ENCODE data around the gene AURKB. TPM values are rescaled to one million over a fixed set of nuclear protein-coding genes. Genes with fewer than 3 reads are reported as not detected.

AURKB gene
- total RNA-seq, 1 experiment from 2014 or later, result 141 TPM

- no peak for TF ChIP-seq REST (IDR thresholded peaks at IDR 0.05; ENCODE audit: low read depth)
- no peak for TF ChIP-seq SRF (IDR thresholded peaks at IDR 0.05; ENCODE audit: low read depth)
- no peak for TF ChIP-seq CEBPB (IDR thresholded peaks at IDR 0.05; ENCODE audit: low read depth)
- no peak for TF ChIP-seq YY1 (IDR thresholded peaks at IDR 0.05; ENCODE audit: extremely low read depth, insufficient replicate concordance, low read depth, low read length)
- no peak for TF ChIP-seq CBX3 (IDR thresholded peaks at IDR 0.05; ENCODE audit: low read depth)
- no peak for TF ChIP-seq TCF7L2 (IDR thresholded peaks at IDR 0.05; ENCODE audit: borderline replicate concordance, extremely low read depth, insufficient read depth, insufficient read length)
- TF ChIP-seq ZBTB33 (IDR thresholded peaks at IDR 0.05; ENCODE audit: extremely low read depth, insufficient replicate concordance, low read length), result no peak
- TF ChIP-seq ATF3 (IDR thresholded peaks at IDR 0.05), result no peak
- no peak for TF ChIP-seq MAX (IDR thresholded peaks at IDR 0.05)
- no peak for TF ChIP-seq POLR2AphosphoS5 (IDR thresholded peaks at IDR 0.05; ENCODE audit: low read depth, low read length)
Measured at GRCh38 chr17:8176998-8177731, 33.2 kb downstream of the AURKB start (continued).
